Measurements from ENCODE around the gene LSM7. TPM values are rescaled to one million over a fixed set of nuclear protein-coding genes. Genes with fewer than 3 reads are reported as not detected.

LSM7 gene
- total RNA-seq, 1 donor from 2014 or later = 144 TPM

DNA sequence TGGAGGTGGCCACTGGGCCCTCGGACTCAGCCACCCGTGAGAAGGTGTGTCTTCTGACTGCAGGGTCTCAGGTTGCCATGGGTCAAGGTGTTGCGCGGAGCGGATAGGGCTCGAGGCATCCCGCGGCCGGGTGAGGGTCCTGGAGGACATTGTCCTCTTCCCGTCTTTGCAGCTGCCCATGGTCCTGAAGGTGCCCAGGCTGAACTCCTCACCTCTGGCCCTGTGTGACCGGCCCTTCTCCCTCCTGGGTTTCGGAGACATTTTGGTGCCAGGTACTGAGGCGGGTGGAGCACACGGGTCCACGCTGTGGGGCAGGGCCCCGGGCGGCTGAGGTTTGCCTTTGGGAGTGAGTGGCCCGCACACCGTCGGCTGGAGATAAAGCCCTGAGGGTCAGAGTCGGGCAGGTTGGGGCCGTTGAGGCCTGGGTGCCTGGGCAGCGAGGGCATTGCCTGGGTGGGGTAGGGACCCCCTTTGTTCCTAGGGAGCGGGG lies 16.0 kb upstream of the LSM7 start:
- no peaks in the 10 kb centered on the region for H3K27me3 ChIP-seq (ENCODE audit: control insufficient read depth, insufficient read depth, low read length)
- no peak overlapping the region for H3K4me3 ChIP-seq (ENCODE audit: low read depth, low read length)
- TF ChIP-seq, protein P1, sequence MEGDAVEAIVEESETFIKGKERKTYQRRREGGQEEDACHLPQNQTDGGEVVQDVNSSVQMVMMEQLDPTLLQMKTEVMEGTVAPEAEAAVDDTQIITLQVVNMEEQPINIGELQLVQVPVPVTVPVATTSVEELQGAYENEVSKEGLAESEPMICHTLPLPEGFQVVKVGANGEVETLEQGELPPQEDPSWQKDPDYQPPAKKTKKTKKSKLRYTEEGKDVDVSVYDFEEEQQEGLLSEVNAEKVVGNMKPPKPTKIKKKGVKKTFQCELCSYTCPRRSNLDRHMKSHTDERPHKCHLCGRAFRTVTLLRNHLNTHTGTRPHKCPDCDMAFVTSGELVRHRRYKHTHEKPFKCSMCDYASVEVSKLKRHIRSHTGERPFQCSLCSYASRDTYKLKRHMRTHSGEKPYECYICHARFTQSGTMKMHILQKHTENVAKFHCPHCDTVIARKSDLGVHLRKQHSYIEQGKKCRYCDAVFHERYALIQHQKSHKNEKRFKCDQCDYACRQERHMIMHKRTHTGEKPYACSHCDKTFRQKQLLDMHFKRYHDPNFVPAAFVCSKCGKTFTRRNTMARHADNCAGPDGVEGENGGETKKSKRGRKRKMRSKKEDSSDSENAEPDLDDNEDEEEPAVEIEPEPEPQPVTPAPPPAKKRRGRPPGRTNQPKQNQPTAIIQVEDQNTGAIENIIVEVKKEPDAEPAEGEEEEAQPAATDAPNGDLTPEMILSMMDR (IDR thresholded peaks at IDR 0.05; ENCODE audit: insufficient read depth, low read length, poor library complexity, severe bottlenecking) = no peak
- no peak for DNase-seq (ENCODE audit: low read depth)
- no peaks in the 10 kb centered on the region for H3K36me3 ChIP-seq (ENCODE audit: control insufficient read depth, insufficient read depth, low read length)

DNA sequence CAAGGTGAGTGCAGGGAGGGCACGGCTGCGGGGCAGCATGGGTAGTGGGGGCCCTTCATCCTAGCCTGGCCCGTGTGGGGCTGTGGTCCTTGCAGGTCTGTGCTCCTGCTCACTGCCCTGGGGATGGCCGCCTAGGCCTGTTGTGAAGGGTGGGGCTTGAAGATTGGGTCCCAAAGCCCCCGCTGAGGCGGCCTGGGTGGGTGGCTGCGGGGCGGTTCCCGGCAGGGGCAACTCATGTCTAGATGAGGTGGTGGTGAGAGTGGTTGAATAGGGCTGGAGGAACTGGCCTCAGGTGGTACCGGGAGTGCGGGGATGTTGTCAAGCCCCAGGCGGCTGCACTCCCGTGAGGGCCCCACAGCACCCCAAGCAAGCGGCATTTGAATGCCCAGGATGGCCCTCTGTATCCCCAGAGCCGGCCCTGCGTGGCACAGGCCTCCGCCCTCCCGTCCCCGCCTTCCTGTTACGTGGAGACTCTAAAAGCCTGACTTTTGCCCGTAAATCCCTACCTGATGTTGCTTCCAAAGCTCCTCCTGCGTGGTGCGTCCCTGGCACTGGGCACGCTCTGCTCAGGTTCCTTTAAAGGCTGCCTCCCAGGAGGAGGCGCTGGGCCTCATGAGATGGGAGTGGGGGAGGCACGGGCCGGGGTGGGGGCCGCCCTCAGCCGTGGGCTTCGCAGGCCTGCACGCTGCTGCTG lies 15.1 kb upstream of the LSM7 start:
- Histone ChIP-seq H3K27me3 (ENCODE audit: control insufficient read depth, insufficient read depth, low read length) (no peaks in the 10 kb centered on the region), H3K4me3 (ENCODE audit: low read depth, low read length) (no peak overlapping the region), H3K36me3 (ENCODE audit: control insufficient read depth, insufficient read depth, low read length) (no peaks in the 10 kb centered on the region)
- TF ChIP-seq, protein P1 (IDR thresholded peaks at IDR 0.05; ENCODE audit: insufficient read depth, low read length, poor library complexity, severe bottlenecking) = no peak
- DNase-seq (ENCODE audit: low read depth) = no peak

DNA sequence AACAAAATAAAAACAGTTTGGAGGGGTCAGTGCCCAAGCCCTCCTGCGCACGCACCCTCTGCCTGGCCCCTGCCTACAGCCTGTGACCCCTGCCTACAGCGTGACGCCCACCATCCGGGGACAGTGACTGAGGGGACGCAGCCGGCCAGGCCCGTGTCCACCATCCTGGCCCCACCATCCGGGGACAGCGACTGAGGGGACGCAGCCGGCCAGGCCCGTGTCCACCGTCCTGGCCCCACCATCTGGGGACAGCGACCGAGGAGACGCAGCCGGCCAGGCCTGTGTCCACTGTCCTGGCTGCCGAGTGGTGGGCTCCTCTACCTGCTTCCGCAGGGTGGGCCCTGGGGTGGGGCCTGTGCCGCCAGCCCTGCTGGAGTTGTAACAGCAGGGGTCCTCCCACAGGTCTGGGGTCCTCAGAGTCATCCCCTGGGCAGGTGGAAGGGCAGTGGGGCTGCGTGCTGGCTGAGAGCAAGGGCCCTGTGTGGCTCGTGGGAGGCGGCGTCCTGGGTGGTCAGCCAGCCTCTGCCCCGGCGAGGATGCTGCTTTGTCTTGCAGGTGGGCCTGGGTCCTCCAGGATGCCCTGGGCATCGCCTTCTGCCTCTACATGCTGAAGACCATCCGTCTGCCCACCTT lies 14.4 kb upstream of the LSM7 start:
- Histone ChIP-seq H3K36me3 (ENCODE audit: control insufficient read depth, insufficient read depth, low read length) (no peaks in the 10 kb centered on the region), H3K27me3 (ENCODE audit: control insufficient read depth, insufficient read depth, low read length) (no peaks in the 10 kb centered on the region), H3K4me3 (ENCODE audit: low read depth, low read length) (no peak overlapping the region)
- TF ChIP-seq, protein P1 (IDR thresholded peaks at IDR 0.05; ENCODE audit: insufficient read depth, low read length, poor library complexity, severe bottlenecking) = no peak
- DNase-seq (ENCODE audit: low read depth) = no peak

DNA sequence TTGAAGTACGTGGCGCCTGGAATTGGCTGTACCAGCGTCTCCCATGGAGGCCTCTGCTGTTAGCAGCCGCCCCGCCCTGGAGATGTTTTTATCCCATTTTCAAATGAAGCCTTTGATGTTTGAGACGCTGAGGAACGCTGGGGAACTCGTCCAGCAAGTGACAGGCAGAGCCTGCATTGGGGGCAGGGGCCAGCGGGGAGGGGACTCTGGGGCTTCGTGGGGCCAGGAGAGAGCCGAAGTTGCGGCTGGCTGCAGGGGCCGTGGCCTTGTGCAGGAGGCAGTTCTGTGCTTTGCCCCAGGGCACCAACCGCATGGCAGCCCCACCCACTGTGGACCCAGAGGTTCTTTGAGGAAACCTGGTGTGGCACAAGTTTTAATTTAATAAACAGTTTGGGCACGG lies 13.6 kb upstream of the LSM7 start:
- no peaks in the 10 kb centered on the region for H3K27me3 ChIP-seq (ENCODE audit: control insufficient read depth, insufficient read depth, low read length)
- no peak for DNase-seq (ENCODE audit: low read depth)
- no peaks in the 10 kb centered on the region for H3K36me3 ChIP-seq (ENCODE audit: control insufficient read depth, insufficient read depth, low read length)
- H3K4me3 ChIP-seq (ENCODE audit: low read depth, low read length) = no peak overlapping the region
- TF ChIP-seq, protein P1 (IDR thresholded peaks at IDR 0.05; ENCODE audit: insufficient read depth, low read length, poor library complexity, severe bottlenecking) = no peak

DNA sequence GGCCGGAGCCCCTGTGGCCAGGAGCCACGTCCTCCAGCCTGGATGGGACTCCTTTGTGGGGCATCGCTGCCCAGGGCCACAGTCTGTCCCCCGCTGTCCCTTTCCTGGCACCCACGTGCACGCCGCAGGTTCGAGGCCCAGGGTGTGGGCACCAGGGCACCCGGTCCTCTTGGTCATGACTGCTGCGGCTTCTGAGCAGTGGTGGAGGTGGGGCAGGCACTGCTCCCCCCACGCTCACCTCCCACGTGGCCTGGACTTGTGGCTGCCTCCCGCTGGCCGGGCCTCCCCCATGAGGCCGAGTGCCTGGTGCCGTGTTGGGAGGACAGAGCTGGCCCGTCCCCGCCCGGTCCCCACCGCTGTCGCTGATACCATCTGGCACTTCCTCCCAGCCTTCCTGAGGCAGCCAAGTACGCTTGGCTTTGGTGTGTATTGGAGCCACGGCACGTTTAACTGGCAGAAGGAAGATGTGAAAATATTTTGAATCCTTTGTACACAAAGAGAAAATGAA lies 12.9 kb upstream of the LSM7 start:
- Histone ChIP-seq H3K27me3 (ENCODE audit: control insufficient read depth, insufficient read depth, low read length) (no peaks in the 10 kb centered on the region), H3K36me3 (ENCODE audit: control insufficient read depth, insufficient read depth, low read length) (no peaks in the 10 kb centered on the region), H3K4me3 (ENCODE audit: low read depth, low read length) (no peak overlapping the region)
- no peak for DNase-seq (ENCODE audit: low read depth)
- TF ChIP-seq, protein P1 (IDR thresholded peaks at IDR 0.05; ENCODE audit: insufficient read depth, low read length, poor library complexity, severe bottlenecking) = no peak
